Measurements from ENCODE around the gene APBA1. TPM values are rescaled to one million over a fixed set of nuclear protein-coding genes. Genes with fewer than 3 reads are reported as not detected.
A peak's percentile ranks its signal among the peaks of the same experiment; 100 is the strongest.

Gene APBA1
- total RNA-seq, 4 donors from 2014 or later = 4.3 to 11.8 (median 8.4) TPM

- DNase-seq (ENCODE audit: low spot score) = no peak
- TF ChIP-seq CTCF (IDR thresholded peaks at IDR 0.05) = no peak
- no peak for ATAC-seq (ENCODE audit: low FRiP score)
These were observed 11.9 kb downstream of the APBA1 start for GRCh38 chr9:69660304-69660703.

- no peak for TF ChIP-seq CTCF (IDR thresholded peaks at IDR 0.05)
- no peak for ATAC-seq (ENCODE audit: low FRiP score)
- no peak for DNase-seq (ENCODE audit: low spot score)
These were observed 13.0 kb downstream of the APBA1 start for GRCh38 chr9:69658987-69659675.

GRCh38 chr9:69657269-69657668 lies 14.9 kb downstream of the APBA1 start:
- TF ChIP-seq CTCF (IDR thresholded peaks at IDR 0.05) = no peak
- ATAC-seq (ENCODE audit: low FRiP score) (no peak), DNase-seq (ENCODE audit: low spot score) (no peak)

GRCh38 chr9:69655065-69655464 lies 17.1 kb downstream of the APBA1 start:
- TF ChIP-seq CTCF (IDR thresholded peaks at IDR 0.05) = no peak
- ATAC-seq (ENCODE audit: low FRiP score) = no peak
- no peak for DNase-seq (ENCODE audit: low spot score)

GRCh38 chr9:69653261-69653660 lies 18.9 kb downstream of the APBA1 start:
- TF ChIP-seq CTCF (IDR thresholded peaks at IDR 0.05) = no peak
- ATAC-seq (ENCODE audit: low FRiP score) (no peak), DNase-seq (ENCODE audit: low spot score) (no peak)

- no peak for TF ChIP-seq CTCF (IDR thresholded peaks at IDR 0.05)
- DNase-seq (ENCODE audit: low spot score) = no peak
- ATAC-seq (ENCODE audit: low FRiP score) = peak; percentile 44
These were observed 22.5 kb downstream of the APBA1 start for GRCh38 chr9:69649566-69650250.

- no peak for TF ChIP-seq CTCF (IDR thresholded peaks at IDR 0.05)
- no peak for DNase-seq (ENCODE audit: low spot score)
These were observed 24.4 kb downstream of the APBA1 start for GRCh38 chr9:69647804-69648203.

More at GRCh38 chr9:69647804-69648203, 24.4 kb downstream of the APBA1 start:
- ATAC-seq (ENCODE audit: low FRiP score) = no peak

All from omental fat pad (tissue), 4 donors.